ENCODE results near the gene ITGAD. TPM values are rescaled to one million over a fixed set of nuclear protein-coding genes. Genes with fewer than 3 reads are reported as not detected.

The ITGAD gene
- total and polyA plus RNA-seq, 2 experiments from 2014 or later, result not detected

- Mint-ChIP-seq H3K27me3 (ENCODE audit: insufficient read depth, low read depth, poor library complexity) (peaks cover 7% of the 10 kb centered on the region), H3K9me3 (no peaks in the 10 kb centered on the region; the same call in 2 of the 3 replicates), H3K27ac (no peak overlapping the region), H3K4me1 (no peaks in the 10 kb centered on the region), H3K4me3 (no peak overlapping the region), H3K36me3 (ENCODE audit: low read depth) (no peaks in the 10 kb centered on the region; the same call in 2 of the 3 replicates)
- no peak overlapping the region for H2AFZ ChIP-seq
- no peak overlapping the region for H3K27ac ChIP-seq (ENCODE audit: low read depth)
- no peaks in the 10 kb centered on the region for H3K9me2 ChIP-seq (ENCODE audit: insufficient read depth)
- no peaks in the 10 kb centered on the region for H3K4me1 ChIP-seq (ENCODE audit: insufficient read depth)
- ATAC-seq (no peak), DNase-seq (ENCODE audit: low spot score) (no peak)
- H3F3A ChIP-seq (replicated peaks; ENCODE audit: low read depth), result no peaks in the 10 kb centered on the region
- no peaks in the 10 kb centered on the region for H3K79me2 ChIP-seq (replicated peaks; ENCODE audit: insufficient read depth)
- no peak overlapping the region for H3K4me3 ChIP-seq
- H3K27me3 ChIP-seq (ENCODE audit: insufficient read depth), result no peaks in the 10 kb centered on the region
- no peaks in the 10 kb centered on the region for H4K20me1 ChIP-seq (replicated peaks; ENCODE audit: insufficient read depth)
- H3K4me2 ChIP-seq, result no peak overlapping the region
- H3K36me3 ChIP-seq (ENCODE audit: insufficient read depth), result no peaks in the 10 kb centered on the region
- TF ChIP-seq ZNF331 (CRISPR knock-in tag; IDR thresholded peaks at IDR 0.05; ENCODE audit: low read depth) (no peak), ZNF114 (CRISPR knock-in tag; IDR thresholded peaks at IDR 0.05) (no peak), CREB1 (CRISPR knock-in tag; IDR thresholded peaks at IDR 0.05; ENCODE audit: low read depth) (no peak), NANOG (IDR thresholded peaks at IDR 0.05; ENCODE audit: borderline replicate concordance) (no peak), STAT1 (IDR thresholded peaks at IDR 0.05; ENCODE audit: unreplicated experiment) (no peak), EZH2 (IDR thresholded peaks at IDR 0.05; ENCODE audit: low read depth, unreplicated experiment) (no peak), ZNF462 (CRISPR knock-in tag; IDR thresholded peaks at IDR 0.05) (no peak), JUNB (IDR thresholded peaks at IDR 0.05; ENCODE audit: unreplicated experiment) (no peak)
These were observed 16.3 kb downstream of the ITGAD start for GRCh38 chr16:31409433-31409832.

Measured in GM23338 (cell line).